ENCODE data around the gene WDR62.

Gene WDR62

GRCh38 chr19:36054733-36055686, at the start of gene WDR62:
Gene WDR62 (plus strand): TSS chr19:36054897. CDS start chr19:36054972, 75 bp downstream.
- peak; percentile 43 for DNase-seq

- no peak for DNase-seq
Measured at GRCh38 chr19:36006955-36007354, 47.7 kb upstream of the WDR62 start.

GRCh38 chr19:36008336-36008978, 46.2 kb upstream of the WDR62 start, which contains the start of gene SYNE4:
Gene SYNE4 (minus strand): TSS chr19:36008813. CDS start chr19:36008681, 132 bp downstream.
- DNase-seq = no peak

- no peak for DNase-seq
Measured at GRCh38 chr19:36009220-36009619, 45.5 kb upstream of the WDR62 start.

GRCh38 chr19:36009633-36010379, 44.9 kb upstream of the WDR62 start:
- no peak for DNase-seq

GRCh38 chr19:36010402-36010801, 44.3 kb upstream of the WDR62 start:
- no peak for DNase-seq

- no peak for DNase-seq
Measured at GRCh38 chr19:36013280-36014011, 41.3 kb upstream of the WDR62 start.

GRCh38 chr19:36014012-36014924, 40.4 kb upstream of the WDR62 start, which contains the start of gene ALKBH6:
Gene ALKBH6 (minus strand): TSS chr19:36014213. CDS start chr19:36013397, 816 bp downstream.
- peak; percentile 96 for DNase-seq

- no peak for DNase-seq
Measured at GRCh38 chr19:36019061-36019670, 35.5 kb upstream of the WDR62 start.

GRCh38 chr19:36023432-36023831, 31.3 kb upstream of the WDR62 start:
- DNase-seq = no peak

- no peak for DNase-seq
Measured at GRCh38 chr19:36025541-36025940, 29.2 kb upstream of the WDR62 start.

- DNase-seq = no peak
Measured at GRCh38 chr19:36026091-36026876, 28.4 kb upstream of the WDR62 start.

GRCh38 chr19:36027696-36028095, 27.0 kb upstream of the WDR62 start:
- no peak for DNase-seq

GRCh38 chr19:36028313-36029041, 26.2 kb upstream of the WDR62 start:
- DNase-seq = no peak

- DNase-seq = no peak
Measured at GRCh38 chr19:36030264-36031148, 24.2 kb upstream of the WDR62 start.

- no peak for DNase-seq
Measured at GRCh38 chr19:36031308-36031707, 23.4 kb upstream of the WDR62 start.

- DNase-seq = no peak
Measured at GRCh38 chr19:36032251-36033104, 22.2 kb upstream of the WDR62 start, which contains the start of gene CLIP3. Gene CLIP3 (minus strand): TSS chr19:36032873. CDS start chr19:36032357, 516 bp downstream.

Measured in SIG-M5 (cell line).